Measurements from ENCODE around the gene TSNAXIP1.
A peak's percentile ranks its signal among the peaks of the same experiment; 100 is the strongest.

Gene TSNAXIP1

GRCh38 chr16:67873435-67874370, 67.0 kb downstream of the TSNAXIP1 start:
- Histone ChIP-seq H3K27me3 (ENCODE audit: insufficient read depth, low read length) (no peaks in the 10 kb centered on the region), H3K79me2 (ENCODE audit: control insufficient read depth, insufficient read depth, low read length, unreplicated experiment) (peaks cover 38% of the 10 kb centered on the region), H2AFZ (ENCODE audit: low read length, unreplicated experiment) (peak overlapping the region; percentile 30), H3K4me1 (ENCODE audit: control insufficient read depth, insufficient read depth, low read length, unreplicated experiment) (peaks cover 14% of the 10 kb centered on the region), H3K4me3 (ENCODE audit: low read depth, low read length) (peak overlapping the region; percentile 91), H3K36me3 (ENCODE audit: insufficient read depth, low read length) (no peaks in the 10 kb centered on the region), H3K27ac (ENCODE audit: low read depth, low read length) (peak overlapping the region; percentile 40; the same call in 1 of the 2 replicates)

DNA sequence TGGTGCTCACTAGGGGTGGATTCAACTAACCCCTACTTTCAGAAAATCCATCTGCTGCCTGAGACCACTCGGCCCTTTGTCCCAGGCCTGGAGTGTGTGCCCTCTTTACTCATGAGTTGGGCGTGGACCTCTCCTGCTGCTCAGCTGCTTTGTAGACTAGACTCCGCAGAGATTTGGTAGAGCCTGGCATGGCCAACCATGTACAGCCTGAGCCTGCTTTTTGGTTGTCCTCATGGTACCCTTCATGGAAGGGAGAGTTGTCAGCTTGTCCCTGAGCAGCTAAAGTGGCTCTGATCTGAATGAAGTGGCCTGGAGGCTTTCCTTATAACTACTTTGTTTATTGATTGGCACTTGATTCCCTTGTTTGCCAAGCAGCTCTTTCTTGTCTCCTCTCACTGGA, 67.7 kb downstream of the TSNAXIP1 start:
- H3K36me3 ChIP-seq (ENCODE audit: insufficient read depth, low read length), result no peaks in the 10 kb centered on the region
- no peak overlapping the region for H3K27ac ChIP-seq (ENCODE audit: low read depth, low read length)

GRCh38 chr16:67877064-67877463, 70.4 kb downstream of the TSNAXIP1 start:
- Histone ChIP-seq H3K27me3 (ENCODE audit: insufficient read depth, low read length) (no peaks in the 10 kb centered on the region), H3K4me1 (ENCODE audit: control insufficient read depth, insufficient read depth, low read length, unreplicated experiment) (peaks cover 14% of the 10 kb centered on the region), H2AFZ (ENCODE audit: low read length, unreplicated experiment) (no peak overlapping the region), H3K79me2 (ENCODE audit: control insufficient read depth, insufficient read depth, low read length, unreplicated experiment) (peaks cover 38% of the 10 kb centered on the region), H3K36me3 (ENCODE audit: insufficient read depth, low read length) (peaks cover 9% of the 10 kb centered on the region; the same call in 1 of the 2 replicates), H3K27ac (ENCODE audit: low read depth, low read length) (no peak overlapping the region), H3K4me3 (ENCODE audit: low read depth, low read length) (no peak overlapping the region)

More for the DNA sequence above, 67.7 kb downstream of the TSNAXIP1 start:
- Histone ChIP-seq H3K27me3 (ENCODE audit: insufficient read depth, low read length) (no peaks in the 10 kb centered on the region), H3K4me3 (ENCODE audit: low read depth, low read length) (peak overlapping the region; percentile 91), H2AFZ (ENCODE audit: low read length, unreplicated experiment) (no peak overlapping the region), H3K4me1 (ENCODE audit: control insufficient read depth, insufficient read depth, low read length, unreplicated experiment) (peaks cover 14% of the 10 kb centered on the region), H3K79me2 (ENCODE audit: control insufficient read depth, insufficient read depth, low read length, unreplicated experiment) (peaks cover 38% of the 10 kb centered on the region)

Data from ACC112 (cell line).